Ovary (tissue), 3 donors: Measurements from ENCODE around the gene ELOB.

ENCODE experiments used
- CTCF ChIP-seq, 3 donors: fragments of 450-650 bp in 2 of 3; fragments of 200-600 bp in 1 of 3; IDR thresholded peaks; one replicate each; pipeline versions ENCODE4 v1.5.1 to v1.8.0; 2016 to 2022; ENCODE audit warnings: antibody characterized with exemption in 3 of 3, mild to moderate bottlenecking in 1 of 3
- EP300 ChIP-seq: sonication (generic); formaldehyde crosslinking; IDR thresholded peaks from one replicate; pipeline ENCODE4 v1.6.1; 2017; ENCODE audit warnings: antibody characterized with exemption
- POLR2A ChIP-seq: fragments of 450-650 bp; IDR thresholded peaks from one replicate; pipeline ENCODE4 v1.6.1; 2017; ENCODE audit warnings: antibody characterized with exemption, mild to moderate bottlenecking, moderate library complexity
- donor health status: DM: no; HTN: no; CAD: no.

GRCh38 chr16:2818272-2818876, 41.3 kb upstream of the ELOB start:
- TF ChIP-seq CTCF (IDR thresholded peaks at IDR 0.05) (no peak), POLR2A (no peak), EP300 (no peak)
